Activated CD4-positive, alpha-beta T cell treated with anti-CD3 and anti-CD28 coated beads, Interleukin-2, amount 50 U/mL, for 16 hours (primary cell): ENCODE results near the gene TMEM31.
"Not testable (repeated sequence)": the region's sequence is repeated elsewhere in the genome, so short reads cannot be mapped to it uniquely, and the experiment has no call there.

Experiments used
- DNase-seq: peaks from one replicate; pipeline ENCODE4 v3.0.0-alpha.2; 2020

Gene TMEM31

DNA sequence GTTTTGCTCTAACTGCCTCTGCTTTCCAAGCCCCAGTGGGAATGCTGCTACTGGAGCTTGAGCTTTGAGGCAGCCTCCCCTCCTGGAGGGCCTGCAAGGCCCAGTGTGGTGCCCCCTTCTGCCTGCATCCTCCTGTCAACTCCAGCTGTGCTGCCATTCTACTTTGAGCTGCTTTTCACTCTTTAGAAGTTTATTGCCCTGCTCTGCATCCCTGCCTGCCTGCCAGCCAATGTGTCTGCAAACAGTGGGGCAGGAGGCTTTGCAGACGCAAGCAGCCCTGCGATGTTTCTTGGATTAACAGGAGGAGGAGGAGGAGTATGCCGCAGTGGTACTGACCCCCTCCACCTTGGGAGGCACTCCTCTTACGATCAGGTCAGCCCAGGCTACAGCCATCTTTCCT is 16.4 kb downstream of the TMEM31 start:
- no peak for DNase-seq

DNA sequence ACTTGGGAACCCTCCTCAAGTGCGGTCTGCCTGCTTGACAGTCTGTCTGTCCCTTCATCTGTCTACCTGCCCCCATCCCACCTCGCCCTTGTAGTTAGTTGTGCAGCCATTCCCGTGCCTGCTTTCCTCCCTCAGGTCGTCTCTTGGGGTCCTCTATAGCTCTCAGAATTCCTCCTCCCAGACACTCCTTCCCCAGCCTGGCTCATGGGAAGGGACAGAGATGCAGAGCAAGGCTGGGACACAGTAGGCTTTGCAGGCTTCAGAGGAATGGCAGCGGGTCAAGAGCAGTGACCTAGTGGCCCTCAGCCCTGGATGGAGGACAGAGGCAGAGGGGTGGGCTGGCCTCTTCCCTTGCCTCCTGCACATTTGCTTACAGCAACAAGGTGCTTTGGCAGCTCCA is 18.3 kb downstream of the TMEM31 start:
- DNase-seq: no peak

GRCh38 chrX:103730147-103730795 is 19.6 kb downstream of the TMEM31 start:
- DNase-seq: no peak

GRCh38 chrX:103730796-103731493 is 20.2 kb downstream of the TMEM31 start:
- no peak for DNase-seq

DNA sequence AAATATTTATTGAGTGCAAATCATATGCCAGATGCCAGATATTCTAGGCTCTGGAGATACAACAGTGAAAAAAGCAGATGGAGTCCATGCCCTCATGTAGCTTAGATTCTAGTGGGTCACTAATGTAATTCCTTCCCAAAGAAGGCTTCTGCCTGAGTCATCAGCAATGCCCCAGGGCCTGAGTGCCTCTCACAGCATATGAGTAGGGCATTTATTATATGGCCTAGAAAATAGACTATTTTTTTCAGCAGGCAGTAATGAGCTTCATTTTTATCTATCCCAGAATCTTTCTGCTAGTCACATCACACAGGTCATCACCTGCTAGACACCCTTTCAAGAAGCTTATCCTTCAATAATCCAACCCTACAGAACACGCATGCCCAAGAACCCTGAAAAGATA is 22.3 kb downstream of the TMEM31 start:
- no peak for DNase-seq

- peak; percentile 12 for DNase-seq
Measured at GRCh38 chrX:103734125-103734760, 23.5 kb downstream of the TMEM31 start.

DNA sequence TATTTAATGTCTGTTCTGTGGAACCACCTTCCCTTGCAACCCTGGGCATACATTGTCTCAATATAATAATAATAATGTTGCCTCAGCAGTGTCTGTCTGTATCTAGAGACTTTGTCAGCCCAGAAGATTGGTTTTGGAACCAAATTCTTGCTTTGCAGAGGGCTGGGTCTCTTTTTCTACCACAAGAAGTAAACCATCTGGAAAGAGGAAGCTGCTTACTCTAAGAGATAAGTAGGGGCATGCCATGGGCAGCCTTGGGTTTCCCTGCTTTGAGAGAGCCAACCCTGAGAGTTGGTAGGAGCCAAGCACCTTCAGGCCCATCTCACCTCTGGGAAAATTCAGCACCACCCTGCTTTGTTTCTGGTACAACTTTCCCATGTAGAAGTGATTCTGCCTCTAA is 27.0 kb downstream of the TMEM31 start:
- DNase-seq: no peak

- DNase-seq: no peak
Measured at GRCh38 chrX:103739421-103739820, 28.7 kb downstream of the TMEM31 start.

GRCh38 chrX:103741879-103742278 is 31.2 kb downstream of the TMEM31 start:
- DNase-seq: no peak

GRCh38 chrX:103742339-103742738 is 31.6 kb downstream of the TMEM31 start:
- no peak for DNase-seq

DNA sequence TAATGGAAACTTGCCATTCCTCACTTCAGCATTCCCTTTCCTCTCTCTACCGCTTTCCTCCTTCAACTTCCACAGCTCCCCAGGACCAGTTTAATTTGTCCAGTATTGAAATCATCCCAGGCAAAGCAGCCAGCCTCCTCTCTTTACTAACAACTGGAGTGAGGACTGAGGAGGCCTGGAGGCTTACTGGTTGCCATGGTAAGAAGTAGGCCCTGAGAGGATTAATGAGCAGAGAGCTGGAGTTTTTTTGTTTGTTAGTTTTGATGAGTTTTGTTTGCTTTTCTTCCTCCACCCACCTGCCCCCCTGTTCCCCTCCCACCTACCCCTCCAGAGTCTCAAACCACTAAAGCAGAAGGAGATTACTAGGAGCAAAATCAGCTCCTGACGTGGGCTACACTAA is 36.5 kb downstream of the TMEM31 start:
- DNase-seq: no peak

DNA sequence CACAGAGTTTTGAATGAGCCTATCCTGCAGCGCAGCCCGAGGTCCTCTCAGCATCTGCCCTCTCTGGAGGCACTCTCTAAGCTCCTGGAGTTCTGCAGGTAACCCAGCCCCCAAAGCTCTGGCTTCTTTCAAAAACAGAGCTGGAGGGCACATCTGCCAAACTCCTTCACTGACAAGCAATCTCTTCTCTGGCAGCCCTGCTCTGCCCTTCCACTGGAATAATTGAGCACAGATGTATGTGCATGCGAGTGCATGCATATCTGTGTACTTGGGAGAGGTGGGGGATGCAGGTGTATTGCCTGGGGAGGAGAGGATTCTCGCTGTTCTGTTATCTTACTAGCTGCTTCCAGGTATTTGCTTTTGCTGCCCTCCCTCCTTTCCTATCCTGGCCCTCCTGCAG is 43.7 kb downstream of the TMEM31 start:
- DNase-seq: no peak

GRCh38 chrX:103756736-103757135 is 46.0 kb downstream of the TMEM31 start:
- no peak for DNase-seq

GRCh38 chrX:103758555-103758954 is 47.8 kb downstream of the TMEM31 start:
- DNase-seq: no peak

DNA sequence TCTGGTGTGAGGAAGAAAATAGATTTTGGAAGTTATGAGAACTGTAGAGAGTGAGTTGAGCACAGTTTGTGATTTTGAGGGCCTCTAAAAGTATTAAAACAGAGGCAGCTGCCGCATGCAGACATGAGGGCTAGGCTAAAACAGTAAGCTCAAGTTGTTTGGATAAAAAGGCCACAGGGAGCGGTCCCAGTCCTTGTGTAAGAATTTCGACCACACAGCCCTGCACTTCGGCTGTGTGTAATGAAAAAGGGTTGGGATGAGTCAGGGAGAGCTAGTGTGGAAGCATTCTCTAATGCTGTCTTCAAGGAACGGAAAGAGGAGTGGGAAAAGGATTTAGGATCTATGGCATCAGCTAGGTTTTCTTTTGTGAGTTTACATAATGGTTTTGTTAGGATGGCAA is 52.8 kb downstream of the TMEM31 start:
- not testable (repeated sequence) for DNase-seq
